ENCODE measurements around the gene ESD.
"Not testable (repeated sequence)": the region's sequence is repeated elsewhere in the genome, so short reads cannot be mapped to it uniquely, and the experiment has no call there.

ESD gene

GRCh38 chr13:46782691-46783090 lies 14.3 kb downstream of the ESD start:
- DNase-seq: no peak

DNA sequence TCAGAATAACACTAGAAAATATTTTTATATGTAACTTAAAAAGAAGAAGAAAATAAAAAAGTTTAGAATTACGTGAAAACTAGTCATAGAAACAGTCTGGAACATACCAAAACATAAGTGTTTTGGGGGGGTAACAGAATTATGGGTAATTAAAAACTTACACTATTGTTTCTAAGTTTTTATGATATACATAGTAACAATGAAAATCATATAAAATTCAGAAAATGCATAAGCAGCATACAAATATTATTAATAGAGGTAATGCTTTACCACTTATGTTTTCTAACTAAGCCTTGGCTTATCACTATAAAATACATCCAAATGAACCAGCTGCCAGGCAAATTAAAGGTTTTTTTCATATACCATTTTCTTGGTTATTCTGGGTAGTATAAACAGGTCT lies 14.9 kb downstream of the ESD start:
- no peak for DNase-seq

DNA sequence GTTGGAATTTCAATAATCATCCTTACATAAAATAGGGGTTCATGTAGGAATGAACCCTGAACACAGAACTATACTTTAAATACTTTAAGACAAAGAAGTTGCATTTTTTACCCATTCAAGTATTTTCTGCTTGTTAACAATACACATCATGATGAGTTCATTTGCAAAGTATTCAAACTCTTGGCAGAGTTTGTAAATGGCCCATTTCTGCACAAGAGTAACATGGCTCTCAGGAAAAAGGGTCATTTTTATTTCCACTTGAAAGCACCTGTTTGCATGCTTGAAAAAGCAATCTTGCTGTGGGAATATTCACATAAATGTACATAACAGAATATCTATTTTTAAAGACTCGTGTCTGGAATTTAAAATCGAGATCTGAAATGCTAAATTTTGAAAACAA lies 18.1 kb downstream of the ESD start:
- no peak for DNase-seq

DNA sequence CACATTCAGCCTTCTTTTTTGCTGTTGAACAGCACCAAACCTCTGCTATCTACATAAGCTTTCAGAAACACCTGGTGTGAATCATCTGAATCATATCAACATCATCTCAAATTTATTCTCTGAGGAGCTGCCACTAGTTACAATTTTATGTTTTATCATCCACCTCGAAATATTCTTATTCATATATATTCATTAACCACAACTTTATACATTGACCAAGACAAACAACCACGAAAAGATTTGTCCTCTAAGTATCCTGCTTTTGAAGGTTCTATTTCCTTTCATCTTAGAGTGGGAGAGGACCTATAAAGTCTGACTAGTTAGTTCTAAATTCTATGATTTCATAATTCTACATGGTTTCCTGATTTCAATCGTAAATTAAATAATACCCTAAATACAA lies 18.9 kb downstream of the ESD start:
- DNase-seq: no peak

DNA sequence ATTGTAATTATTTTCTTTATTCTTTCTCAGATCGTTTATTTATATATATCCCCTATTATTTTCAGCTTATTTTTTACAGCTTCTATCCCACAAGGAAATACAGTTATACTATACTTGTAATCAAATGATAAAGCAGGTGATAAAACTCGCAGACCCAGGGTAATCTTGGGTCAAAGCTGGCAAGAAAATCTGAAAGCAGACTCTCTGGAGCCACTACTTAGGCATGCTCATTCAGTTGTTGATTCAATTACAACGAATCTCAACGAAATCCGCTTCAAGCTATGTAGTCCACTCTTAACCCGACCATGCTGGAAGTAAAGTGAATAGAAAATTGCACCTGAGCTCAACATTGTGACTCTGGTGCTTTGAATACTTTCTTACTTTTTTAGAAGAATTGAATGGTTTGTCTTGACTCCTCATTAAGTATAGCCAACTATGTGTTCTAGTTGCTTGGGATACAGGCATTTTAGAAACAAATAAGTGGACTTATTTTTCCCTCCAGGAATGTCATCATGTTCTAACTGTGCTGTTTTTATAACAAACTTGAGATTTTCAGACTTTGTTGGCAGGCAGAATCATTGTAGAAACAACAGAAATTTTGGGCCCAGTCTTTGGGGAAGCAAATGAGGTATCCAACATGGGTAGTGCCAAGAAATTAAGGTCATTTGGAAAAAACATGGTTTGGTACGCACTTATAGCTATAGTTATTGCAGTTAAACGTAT lies 21.4 kb downstream of the ESD start:
- no peak for DNase-seq

- DNase-seq: no peak
Observed at GRCh38 chr13:46773541-46773940, 23.4 kb downstream of the ESD start.

DNA sequence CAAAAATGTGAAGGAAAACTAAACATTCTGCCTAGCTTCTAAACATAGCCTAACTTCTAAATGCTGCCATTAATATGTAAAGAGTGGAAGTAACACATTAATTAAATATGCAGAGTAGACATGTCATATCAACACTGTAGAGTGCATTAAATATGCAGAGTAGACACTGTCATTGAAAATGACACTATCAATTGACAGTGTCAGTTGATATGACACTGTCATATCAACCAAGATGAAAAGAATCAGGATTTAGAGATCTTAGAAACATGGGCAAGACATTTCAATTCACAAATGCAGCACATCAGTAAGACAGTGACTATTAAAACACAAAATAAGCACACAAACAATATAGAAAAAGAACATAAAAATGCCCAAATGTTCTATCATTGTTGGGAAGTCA lies 25.3 kb downstream of the ESD start:
- DNase-seq: no peak

GRCh38 chr13:46769925-46770324 lies 27.0 kb downstream of the ESD start:
- not testable (repeated sequence) for DNase-seq

DNA sequence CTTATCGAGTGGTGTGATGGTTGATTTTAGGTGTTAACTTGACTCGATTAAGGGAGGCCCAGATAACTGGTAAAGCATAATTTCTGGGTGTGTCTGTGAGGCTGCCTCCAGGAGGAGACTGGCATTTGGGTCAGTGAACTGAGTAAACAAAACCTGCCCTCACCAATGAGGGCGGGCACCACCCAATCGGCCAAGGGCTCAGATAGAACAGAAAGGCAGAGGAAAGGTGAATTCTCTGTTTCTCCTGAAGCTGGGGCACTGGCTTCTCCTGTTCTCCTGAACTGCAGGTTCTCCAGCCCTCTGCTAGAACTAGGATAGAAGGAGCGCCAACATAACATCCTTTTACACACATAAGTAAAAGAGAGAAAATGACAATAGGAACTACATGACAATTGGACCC lies 35.1 kb downstream of the ESD start:
- DNase-seq: no peak

- no peak for DNase-seq
Observed at GRCh38 chr13:46761174-46761573, 35.8 kb downstream of the ESD start.

DNA sequence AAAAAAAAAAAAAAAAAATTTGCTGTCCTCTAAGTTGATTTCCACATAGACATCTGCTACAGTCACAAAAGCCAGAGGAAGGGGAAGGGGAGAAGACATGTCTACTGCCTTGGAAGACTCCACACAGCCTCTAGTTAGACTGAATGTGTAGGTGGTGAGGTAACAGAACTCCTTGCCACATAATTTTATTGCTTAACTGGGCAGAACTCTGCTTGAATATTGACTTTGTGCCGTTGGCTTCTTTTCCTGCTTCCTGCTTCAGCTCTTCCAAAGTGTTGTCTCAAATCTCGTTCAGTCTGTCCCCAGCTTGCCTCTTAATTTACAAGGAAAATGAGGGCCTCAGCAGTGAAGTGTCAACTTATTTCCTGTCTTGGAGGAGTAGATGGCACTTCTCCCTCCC lies 37.1 kb downstream of the ESD start:
- no peak for DNase-seq

DNA sequence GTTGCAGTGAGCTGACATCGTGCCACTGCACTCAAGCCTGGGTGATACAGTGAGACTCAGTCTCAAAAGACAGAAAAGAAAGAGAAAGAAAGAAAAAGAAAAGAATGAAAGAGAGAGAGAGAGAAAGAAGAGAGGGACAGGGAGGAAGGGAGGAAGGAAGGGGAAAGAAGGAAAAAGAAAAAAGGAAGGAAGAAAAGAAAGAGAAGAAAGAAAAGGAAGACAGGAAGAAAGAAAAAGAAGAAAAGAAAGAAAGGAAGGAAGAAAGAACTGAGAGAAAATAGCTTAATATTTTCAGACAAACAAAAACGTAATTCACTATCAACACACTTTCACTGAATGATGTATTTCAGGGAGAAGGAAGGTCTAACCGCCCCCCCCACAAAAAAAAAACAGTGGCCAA lies 39.3 kb downstream of the ESD start:
- no peak for DNase-seq

DNA sequence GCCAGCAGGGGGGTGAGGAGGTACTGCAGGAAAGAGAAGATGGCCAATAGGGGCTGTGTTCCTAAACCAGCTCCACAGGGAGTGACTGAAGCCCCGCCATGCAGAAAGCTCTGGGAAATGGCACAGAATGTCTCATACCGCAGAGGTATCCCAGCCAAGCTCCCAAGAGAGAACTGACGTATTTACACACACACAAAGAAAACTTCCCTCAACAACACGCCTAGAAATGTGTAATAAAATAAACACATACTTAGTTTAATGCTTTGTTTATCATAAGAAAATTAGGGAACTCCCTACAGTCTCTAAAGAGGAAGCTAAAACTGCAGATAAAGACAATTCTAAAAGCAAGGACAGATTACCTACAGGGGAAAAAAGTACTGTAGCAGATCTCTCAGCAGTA lies 40.0 kb downstream of the ESD start:
- DNase-seq: no peak

- DNase-seq: not testable (repeated sequence)
Observed at GRCh38 chr13:46755508-46755907, 41.5 kb downstream of the ESD start.

- no peak for DNase-seq
Observed at GRCh38 chr13:46754812-46755211, 42.1 kb downstream of the ESD start.

DNA sequence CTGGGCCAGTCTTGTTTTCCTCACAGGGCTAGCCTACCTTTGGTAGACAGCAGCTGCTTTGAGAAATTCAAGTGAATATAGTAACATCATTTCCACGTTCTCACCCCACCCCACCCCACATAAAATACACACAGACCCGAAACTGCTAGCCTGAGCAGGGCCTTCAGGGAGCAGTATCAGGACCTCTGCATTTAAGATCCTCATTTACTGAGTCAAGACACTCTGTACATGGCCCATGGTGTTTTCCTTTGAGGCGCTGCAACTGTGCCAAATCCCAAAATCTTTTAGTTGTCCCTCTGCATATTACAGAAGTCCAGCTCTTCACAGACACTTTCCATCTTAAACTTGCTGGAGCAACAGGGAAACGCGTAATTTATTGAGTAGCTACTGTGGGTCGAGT lies 43.0 kb downstream of the ESD start:
- no peak for DNase-seq

DNA sequence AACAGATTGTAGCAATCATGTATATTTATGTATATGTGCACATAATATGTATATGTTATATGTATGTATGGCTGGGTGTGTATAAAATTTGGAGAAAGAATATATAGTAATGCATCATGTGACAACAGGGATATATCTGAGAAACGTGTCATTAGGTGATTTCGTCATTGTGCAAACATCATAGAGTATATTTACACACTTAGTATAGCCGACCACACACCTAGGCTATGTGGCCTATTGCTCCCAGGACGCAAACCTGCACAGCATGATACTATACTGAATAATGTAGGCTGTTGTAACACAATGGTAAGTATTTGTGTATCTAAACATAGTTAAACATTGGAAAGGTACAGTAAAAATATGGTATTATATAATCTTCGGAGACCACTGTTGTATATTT lies 43.8 kb downstream of the ESD start:
- DNase-seq: no peak

DNA sequence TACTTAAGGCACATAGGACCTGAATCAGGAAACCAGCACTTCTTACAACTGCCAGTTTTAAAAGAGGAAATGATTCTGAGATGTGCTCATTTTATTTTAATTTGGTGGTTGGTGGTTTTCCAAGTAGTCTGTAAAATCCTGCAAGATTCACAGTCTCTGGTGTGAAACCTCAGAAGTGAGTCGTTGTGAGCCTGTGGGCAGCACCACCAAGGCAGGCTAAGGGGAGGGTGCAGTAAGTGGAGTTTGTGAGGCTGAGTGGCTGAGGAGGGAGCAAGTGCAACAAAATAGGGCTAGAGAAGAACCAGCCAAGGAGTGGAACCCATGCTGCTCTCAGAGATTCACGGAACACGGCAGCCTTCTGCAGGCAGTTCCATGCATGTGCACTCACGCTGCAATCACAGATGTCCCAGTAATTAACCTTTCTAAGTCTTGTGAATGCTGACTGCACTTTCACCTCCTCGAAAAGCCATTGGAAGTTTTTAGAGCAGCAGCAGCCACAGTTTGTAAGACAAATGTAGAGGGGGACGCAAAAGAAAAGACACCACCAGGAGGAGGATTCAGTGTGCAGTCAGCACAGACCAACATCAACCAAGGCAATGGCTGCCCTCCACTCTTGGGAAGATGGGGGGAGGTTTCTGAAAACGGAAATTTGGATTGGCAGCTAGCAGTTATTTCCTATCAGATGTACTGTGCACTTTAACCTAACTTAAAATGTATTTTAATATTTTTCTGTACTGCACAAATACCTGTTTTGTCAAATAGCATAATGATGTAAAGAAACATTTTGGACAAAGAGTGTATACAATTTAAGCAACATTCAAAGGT lies 44.9 kb downstream of the ESD start:
- DNase-seq: peak; percentile 38

- DNase-seq: no peak
Observed at GRCh38 chr13:46749951-46750350, 47.0 kb downstream of the ESD start.

DNA sequence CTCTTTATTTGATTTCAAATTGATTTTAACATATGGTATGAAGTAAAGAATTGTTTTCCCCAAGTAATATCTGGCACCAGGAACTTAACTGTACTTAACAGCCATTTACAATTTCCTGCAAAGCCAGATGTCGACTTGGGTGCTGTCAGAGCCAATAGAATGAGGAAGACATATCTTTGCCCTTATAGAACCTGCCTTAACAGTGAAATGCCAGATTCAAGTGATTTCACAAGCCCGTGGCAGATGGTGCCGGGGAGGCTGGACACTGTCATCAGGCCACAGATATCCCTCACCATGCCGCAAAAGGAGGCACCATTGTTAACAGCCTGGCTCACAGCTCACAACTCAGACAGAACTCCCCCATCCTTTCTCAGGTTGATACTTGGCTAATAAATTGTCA lies 48.7 kb downstream of the ESD start:
- DNase-seq: no peak

- DNase-seq: no peak
Observed at GRCh38 chr13:46747031-46747820, 49.7 kb downstream of the ESD start.

GRCh38 chr13:46745706-46746105 lies 51.3 kb downstream of the ESD start:
- DNase-seq: no peak

DNA sequence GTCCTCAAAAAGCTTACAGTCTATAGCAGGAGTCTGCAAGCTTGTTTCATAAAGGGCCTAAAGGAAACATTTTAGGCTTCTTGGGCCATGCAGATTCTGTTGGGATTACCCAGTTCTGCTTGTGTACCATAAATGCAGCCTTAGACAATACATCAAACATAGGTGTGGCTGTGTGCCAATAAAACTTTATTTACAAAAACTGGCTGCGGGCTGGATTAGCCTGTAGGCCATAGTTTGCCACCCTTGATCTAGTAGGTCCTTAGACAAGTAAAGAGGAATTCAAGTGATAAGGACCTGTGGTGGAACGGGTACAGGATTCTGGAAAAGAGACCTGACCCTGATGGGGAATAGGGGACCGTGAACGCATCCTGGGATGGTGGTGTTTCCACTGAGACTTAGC lies 51.9 kb downstream of the ESD start:
- no peak for DNase-seq

- no peak for DNase-seq
Observed at GRCh38 chr13:46743191-46743590, 53.8 kb downstream of the ESD start.

Data from activated CD4-positive, CD25-positive, alpha-beta regulatory T cell treated with anti-CD3 and anti-CD28 coated beads, Interleukin-2, amount 50 U/mL, for 72 hours (primary cell).